ENCODE data around the gene TAF11L4. TPM values are rescaled to one million over a fixed set of nuclear protein-coding genes. Genes with fewer than 3 reads are reported as not detected.
A peak's percentile ranks its signal among the peaks of the same experiment; 100 is the strongest.
"Not testable (repeated sequence)": the region's sequence is repeated elsewhere in the genome, so short reads cannot be mapped to it uniquely, and the experiment has no call there.

TAF11L4 gene
- total RNA-seq, 1 donor from 2014 or later = not detected

- no peaks in the 10 kb centered on the region for H3K27me3 Mint-ChIP-seq (ENCODE audit: unreplicated experiment)
- no peaks in the 10 kb centered on the region for H3K9me3 Mint-ChIP-seq (ENCODE audit: unreplicated experiment)
- no peaks in the 10 kb centered on the region for H3K36me3 Mint-ChIP-seq (ENCODE audit: unreplicated experiment)
- no peak for DNase-seq
- H3K4me3 Mint-ChIP-seq (ENCODE audit: unreplicated experiment) = no peak overlapping the region
- no peak overlapping the region for H3K27ac Mint-ChIP-seq (ENCODE audit: unreplicated experiment)
- H3K4me1 Mint-ChIP-seq (ENCODE audit: low read depth, unreplicated experiment) = peaks cover 7% of the 10 kb centered on the region
- TF ChIP-seq CTCF (IDR thresholded peaks at IDR 0.05; ENCODE audit: partially characterized antibody, unreplicated experiment) = no peak
These were observed 34.5 kb upstream of the TAF11L4 start for GRCh38 chr5:17487174-17487512.

- H3K27ac Mint-ChIP-seq (ENCODE audit: unreplicated experiment); H3K4me3 Mint-ChIP-seq (ENCODE audit: unreplicated experiment); H3K9me3 Mint-ChIP-seq (ENCODE audit: unreplicated experiment); H3K36me3 Mint-ChIP-seq (ENCODE audit: unreplicated experiment); H3K27me3 Mint-ChIP-seq (ENCODE audit: unreplicated experiment); H3K4me1 Mint-ChIP-seq (ENCODE audit: low read depth, unreplicated experiment); DNase-seq: not testable (repeated sequence)
These were observed 30.3 kb upstream of the TAF11L4 start for GRCh38 chr5:17491257-17491656.

- Mint-ChIP-seq H3K27ac (ENCODE audit: unreplicated experiment) (no peak overlapping the region), H3K4me1 (ENCODE audit: low read depth, unreplicated experiment) (peaks cover 10% of the 10 kb centered on the region), H3K4me3 (ENCODE audit: unreplicated experiment) (no peak overlapping the region), H3K36me3 (ENCODE audit: unreplicated experiment) (no peaks in the 10 kb centered on the region), H3K27me3 (ENCODE audit: unreplicated experiment) (peaks cover under 1% of the 10 kb centered on the region), H3K9me3 (ENCODE audit: unreplicated experiment) (peaks cover 7% of the 10 kb centered on the region)
- DNase-seq = no peak
- TF ChIP-seq CTCF (IDR thresholded peaks at IDR 0.05; ENCODE audit: partially characterized antibody, unreplicated experiment) = no peak
These were observed 28.8 kb upstream of the TAF11L4 start for GRCh38 chr5:17492770-17493169.

- no peak for DNase-seq
- Mint-ChIP-seq H3K27me3 (ENCODE audit: unreplicated experiment) (peaks cover 2% of the 10 kb centered on the region), H3K4me3 (ENCODE audit: unreplicated experiment) (no peak overlapping the region)
These were observed 24.2 kb upstream of the TAF11L4 start for GRCh38 chr5:17497446-17497845.

GRCh38 chr5:17497931-17498330 lies 23.7 kb upstream of the TAF11L4 start, which contains the start of gene TAF11L2:
TSS of gene TAF11L2 (plus strand) at chr5:17498231.
- H3K4me1 Mint-ChIP-seq (ENCODE audit: low read depth, unreplicated experiment); DNase-seq; H3K27me3 Mint-ChIP-seq (ENCODE audit: unreplicated experiment); H3K27ac Mint-ChIP-seq (ENCODE audit: unreplicated experiment); H3K36me3 Mint-ChIP-seq (ENCODE audit: unreplicated experiment); H3K9me3 Mint-ChIP-seq (ENCODE audit: unreplicated experiment): not testable (repeated sequence)
- H3K4me3 Mint-ChIP-seq (ENCODE audit: unreplicated experiment) = peak within 1 kb of the TSS; percentile 38

More at GRCh38 chr5:17497446-17497845, 24.2 kb upstream of the TAF11L4 start:
- Mint-ChIP-seq H3K4me1 (ENCODE audit: low read depth, unreplicated experiment) (peaks cover 7% of the 10 kb centered on the region), H3K36me3 (ENCODE audit: unreplicated experiment) (peaks cover 5% of the 10 kb centered on the region), H3K27ac (ENCODE audit: unreplicated experiment) (no peak overlapping the region), H3K9me3 (ENCODE audit: unreplicated experiment) (peaks cover 7% of the 10 kb centered on the region)
- TF ChIP-seq CTCF (IDR thresholded peaks at IDR 0.05; ENCODE audit: partially characterized antibody, unreplicated experiment) = no peak

GRCh38 chr5:17511775-17512325 lies 9.8 kb upstream of the TAF11L4 start:
- Mint-ChIP-seq H3K4me3 (ENCODE audit: unreplicated experiment) (no peak overlapping the region), H3K9me3 (ENCODE audit: unreplicated experiment) (peaks cover 1% of the 10 kb centered on the region), H3K27me3 (ENCODE audit: unreplicated experiment) (peaks cover 2% of the 10 kb centered on the region), H3K4me1 (ENCODE audit: low read depth, unreplicated experiment) (peaks cover 7% of the 10 kb centered on the region), H3K27ac (ENCODE audit: unreplicated experiment) (no peak overlapping the region), H3K36me3 (ENCODE audit: unreplicated experiment) (no peaks in the 10 kb centered on the region)
- TF ChIP-seq CTCF (IDR thresholded peaks at IDR 0.05; ENCODE audit: partially characterized antibody, unreplicated experiment) = no peak
- no peak for DNase-seq

- DNase-seq; H3K27me3 Mint-ChIP-seq (ENCODE audit: unreplicated experiment); H3K27ac Mint-ChIP-seq (ENCODE audit: unreplicated experiment); H3K9me3 Mint-ChIP-seq (ENCODE audit: unreplicated experiment); H3K4me1 Mint-ChIP-seq (ENCODE audit: low read depth, unreplicated experiment); H3K36me3 Mint-ChIP-seq (ENCODE audit: unreplicated experiment); H3K4me3 Mint-ChIP-seq (ENCODE audit: unreplicated experiment): not testable (repeated sequence)
These were observed 4.1 kb upstream of the TAF11L4 start for GRCh38 chr5:17517526-17517925.

GRCh38 chr5:17518067-17518466 lies 3.5 kb upstream of the TAF11L4 start, which contains the start of gene TAF11L3:
TSS of gene TAF11L3 (plus strand) at chr5:17518367.
- H3K27me3 Mint-ChIP-seq (ENCODE audit: unreplicated experiment); H3K27ac Mint-ChIP-seq (ENCODE audit: unreplicated experiment); H3K4me3 Mint-ChIP-seq (ENCODE audit: unreplicated experiment); H3K36me3 Mint-ChIP-seq (ENCODE audit: unreplicated experiment); H3K4me1 Mint-ChIP-seq (ENCODE audit: low read depth, unreplicated experiment); H3K9me3 Mint-ChIP-seq (ENCODE audit: unreplicated experiment); DNase-seq: not testable (repeated sequence)

- H3K36me3 Mint-ChIP-seq (ENCODE audit: unreplicated experiment); H3K27ac Mint-ChIP-seq (ENCODE audit: unreplicated experiment); H3K27me3 Mint-ChIP-seq (ENCODE audit: unreplicated experiment); H3K4me1 Mint-ChIP-seq (ENCODE audit: low read depth, unreplicated experiment); H3K4me3 Mint-ChIP-seq (ENCODE audit: unreplicated experiment); H3K9me3 Mint-ChIP-seq (ENCODE audit: unreplicated experiment); DNase-seq: not testable (repeated sequence)
These were observed 2.1 kb upstream of the TAF11L4 start for GRCh38 chr5:17519508-17519907.

All from glutamatergic neuron (in vitro differentiated cells).